SK-N-SH treated with all-trans-retinoic acid at 6 μM for 48 hours (cell line): Measurements from ENCODE around the gene PBRM1.

Experiments used
- ATAC-seq: fragments of 200-7000 bp; cut with Tn5 transposase; 3 replicates; pipeline ENCODE4 v1.9.1; 2020; ENCODE audit warnings: mild to moderate bottlenecking, moderate library complexity
- ARNTL ChIP-seq: fragments of 450-650 bp; formaldehyde crosslinking; IDR thresholded peaks from 2 replicates; pipeline ENCODE4 v1.5.0; 2020; ENCODE audit warnings: low read depth, mild to moderate bottlenecking, moderate library complexity, borderline replicate concordance
- BACH2 ChIP-seq: fragments of 250-450 bp; sonication (Bioruptor Pico); IDR thresholded peaks from 2 replicates; pipeline ENCODE4 v1.9.0; 2021; ENCODE audit warnings: mild to moderate bottlenecking, borderline replicate concordance
- CREB5 ChIP-seq: fragments of 250-450 bp; sonication (Bioruptor Pico); IDR thresholded peaks from 2 replicates; pipeline ENCODE4 v1.5.1; 2020; ENCODE audit warnings: low read depth, mild to moderate bottlenecking, moderate library complexity
- CSRNP3 ChIP-seq: fragments of 250-450 bp; sonication (Bioruptor Pico); IDR thresholded peaks from 2 replicates; pipeline ENCODE4 v1.5.1; 2021; ENCODE audit warnings: mild to moderate bottlenecking, moderate library complexity
- ESRRG ChIP-seq: fragments of 250-450 bp; sonication (Bioruptor Pico); IDR thresholded peaks from 2 replicates; pipeline ENCODE4 v1.6.1; 2021; ENCODE audit warnings: mild to moderate bottlenecking
- GLIS3 ChIP-seq: fragments of 250-450 bp; sonication (Bioruptor Pico); IDR thresholded peaks from 2 replicates; pipeline ENCODE4 v1.5.0; 2020; ENCODE audit warnings: mild to moderate bottlenecking, moderate library complexity
- ISL1 ChIP-seq: fragments of 250-450 bp; sonication (Bioruptor Pico); IDR thresholded peaks from 2 replicates; pipeline ENCODE4 v2.1.2; 2022; ENCODE audit warnings: mild to moderate bottlenecking, moderate library complexity
- OSR1 ChIP-seq: fragments of 250-450 bp; sonication (Bioruptor Pico); IDR thresholded peaks from 2 replicates; pipeline ENCODE4 v1.8.0; 2022; ENCODE audit warnings: moderate library complexity, mild to moderate bottlenecking, inconsistent platforms
- PPARA ChIP-seq: fragments of 250-450 bp; sonication (Bioruptor Pico); IDR thresholded peaks from 2 replicates; pipeline ENCODE4 v1.5.0; 2020; ENCODE audit warnings: mild to moderate bottlenecking, borderline replicate concordance
- RARB ChIP-seq: fragments of 250-450 bp; sonication (Bioruptor Pico); IDR thresholded peaks from 2 replicates; pipeline ENCODE4 v1.8.0; 2021; ENCODE audit warnings: mild to moderate bottlenecking, moderate library complexity
- TCF4 ChIP-seq: fragments of 250-450 bp; sonication (Bioruptor Pico); IDR thresholded peaks from 2 replicates; pipeline ENCODE4 v1.8.0; 2021; ENCODE audit warnings: mild to moderate bottlenecking, moderate library complexity, borderline replicate concordance
- TOX ChIP-seq: fragments of 250-450 bp; sonication (Bioruptor Pico); IDR thresholded peaks from 2 replicates; pipeline ENCODE4 v1.8.0; 2021; ENCODE audit warnings: mild to moderate bottlenecking, moderate library complexity, borderline replicate concordance
- ZC3H10 ChIP-seq: fragments of 250-450 bp; sonication (Bioruptor Pico); IDR thresholded peaks from 2 replicates; pipeline ENCODE4 v1.5.1; 2021; ENCODE audit warnings: mild to moderate bottlenecking, moderate library complexity
- ZFP3 ChIP-seq: fragments of 250-450 bp; sonication (Bioruptor Pico); IDR thresholded peaks from 2 replicates; pipeline ENCODE4 v1.5.0; 2020; ENCODE audit warnings: mild to moderate bottlenecking, moderate library complexity
- ZFP30 ChIP-seq: fragments of 450-650 bp; formaldehyde crosslinking; IDR thresholded peaks from 2 replicates; pipeline ENCODE4 v1.5.0; 2022; ENCODE audit warnings: mild to moderate bottlenecking, moderate library complexity
- ZNF565 ChIP-seq: fragments of 450-650 bp; formaldehyde crosslinking; conservative IDR thresholded peaks from 2 replicates; pipeline ENCODE4 v1.5.0; 2020; ENCODE audit warnings: low read depth, mild to moderate bottlenecking, moderate library complexity
- ZNF70 ChIP-seq: fragments of 450-650 bp; formaldehyde crosslinking; IDR thresholded peaks from 2 replicates; pipeline ENCODE4 v1.5.0; 2020; ENCODE audit warnings: mild to moderate bottlenecking, moderate library complexity
- ZNF8 ChIP-seq: fragments of 450-650 bp; formaldehyde crosslinking; IDR thresholded peaks from 2 replicates; pipeline ENCODE4 v1.5.0; 2020; ENCODE audit warnings: mild to moderate bottlenecking, moderate library complexity
- TF ChIP-seq, protein P1 (sequence below): fragments of 250-450 bp; sonication (Bioruptor Pico); IDR thresholded peaks from 2 replicates; pipeline ENCODE4 v1.8.0; 2021; ENCODE audit warnings: low read depth, mild to moderate bottlenecking, moderate library complexity, borderline replicate concordance
- TF ChIP-seq, protein P2 (sequence below): fragments of 250-450 bp; sonication (Bioruptor Pico); IDR thresholded peaks from 2 replicates; pipeline ENCODE4 v1.8.0; 2020; ENCODE audit warnings: mild to moderate bottlenecking, moderate library complexity, borderline replicate concordance
- TF ChIP-seq, protein P3 (sequence below): fragments of 250-450 bp; sonication (Bioruptor Pico); IDR thresholded peaks from 2 replicates; pipeline ENCODE4 v1.5.0; 2020; ENCODE audit warnings: mild to moderate bottlenecking, moderate library complexity

Gene PBRM1

DNA sequence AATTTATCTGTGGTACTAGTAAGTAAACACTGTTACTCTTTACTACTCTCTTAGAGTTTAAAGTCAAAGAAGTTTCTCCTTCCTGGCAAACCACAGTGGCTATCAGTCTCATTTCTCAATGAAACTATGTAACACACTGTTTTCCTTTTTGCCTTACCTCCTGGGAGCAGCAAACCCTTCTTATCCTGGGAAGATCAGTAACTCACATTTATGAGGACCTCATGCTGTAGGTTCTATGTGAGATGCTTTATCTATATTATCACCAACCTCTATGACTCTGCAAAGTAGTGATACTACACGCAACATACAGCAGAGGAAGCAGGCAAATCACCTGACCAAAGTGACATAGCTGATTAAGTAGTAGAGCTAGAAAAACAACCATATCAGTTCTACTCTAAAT is 35.3 kb downstream of the PBRM1 start:
- TF ChIP-seq ZNF8 (CRISPR knock-in tag) (no peak), BACH2 (CRISPR knock-in tag) (no peak), TOX (CRISPR knock-in tag) (no peak), CREB5 (CRISPR knock-in tag) (no peak), ZC3H10 (no peak), CSRNP3 (CRISPR knock-in tag) (no peak), TCF4 (CRISPR knock-in tag) (no peak), ZFP30 (CRISPR knock-in tag) (no peak), PPARA (CRISPR knock-in tag) (no peak), ISL1 (CRISPR knock-in tag) (no peak), OSR1 (CRISPR knock-in tag) (no peak), ZNF70 (CRISPR knock-in tag) (no peak), ESRRG (CRISPR knock-in tag) (no peak), ARNTL (no peak)
- TF ChIP-seq, protein P1, sequence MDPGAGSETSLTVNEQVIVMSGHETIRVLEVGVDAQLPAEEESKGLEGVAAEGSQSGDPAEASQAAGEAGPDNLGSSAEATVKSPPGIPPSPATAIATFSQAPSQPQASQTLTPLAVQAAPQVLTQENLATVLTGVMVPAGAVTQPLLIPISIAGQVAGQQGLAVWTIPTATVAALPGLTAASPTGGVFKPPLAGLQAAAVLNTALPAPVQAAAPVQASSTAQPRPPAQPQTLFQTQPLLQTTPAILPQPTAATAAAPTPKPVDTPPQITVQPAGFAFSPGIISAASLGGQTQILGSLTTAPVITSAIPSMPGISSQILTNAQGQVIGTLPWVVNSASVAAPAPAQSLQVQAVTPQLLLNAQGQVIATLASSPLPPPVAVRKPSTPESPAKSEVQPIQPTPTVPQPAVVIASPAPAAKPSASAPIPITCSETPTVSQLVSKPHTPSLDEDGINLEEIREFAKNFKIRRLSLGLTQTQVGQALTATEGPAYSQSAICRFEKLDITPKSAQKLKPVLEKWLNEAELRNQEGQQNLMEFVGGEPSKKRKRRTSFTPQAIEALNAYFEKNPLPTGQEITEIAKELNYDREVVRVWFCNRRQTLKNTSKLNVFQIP (CRISPR knock-in tag) = no peak
- TF ChIP-seq, protein P2, sequence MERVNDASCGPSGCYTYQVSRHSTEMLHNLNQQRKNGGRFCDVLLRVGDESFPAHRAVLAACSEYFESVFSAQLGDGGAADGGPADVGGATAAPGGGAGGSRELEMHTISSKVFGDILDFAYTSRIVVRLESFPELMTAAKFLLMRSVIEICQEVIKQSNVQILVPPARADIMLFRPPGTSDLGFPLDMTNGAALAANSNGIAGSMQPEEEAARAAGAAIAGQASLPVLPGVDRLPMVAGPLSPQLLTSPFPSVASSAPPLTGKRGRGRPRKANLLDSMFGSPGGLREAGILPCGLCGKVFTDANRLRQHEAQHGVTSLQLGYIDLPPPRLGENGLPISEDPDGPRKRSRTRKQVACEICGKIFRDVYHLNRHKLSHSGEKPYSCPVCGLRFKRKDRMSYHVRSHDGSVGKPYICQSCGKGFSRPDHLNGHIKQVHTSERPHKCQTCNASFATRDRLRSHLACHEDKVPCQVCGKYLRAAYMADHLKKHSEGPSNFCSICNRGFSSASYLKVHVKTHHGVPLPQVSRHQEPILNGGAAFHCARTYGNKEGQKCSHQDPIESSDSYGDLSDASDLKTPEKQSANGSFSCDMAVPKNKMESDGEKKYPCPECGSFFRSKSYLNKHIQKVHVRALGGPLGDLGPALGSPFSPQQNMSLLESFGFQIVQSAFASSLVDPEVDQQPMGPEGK (CRISPR knock-in tag) = no peak
- TF ChIP-seq, protein P3, sequence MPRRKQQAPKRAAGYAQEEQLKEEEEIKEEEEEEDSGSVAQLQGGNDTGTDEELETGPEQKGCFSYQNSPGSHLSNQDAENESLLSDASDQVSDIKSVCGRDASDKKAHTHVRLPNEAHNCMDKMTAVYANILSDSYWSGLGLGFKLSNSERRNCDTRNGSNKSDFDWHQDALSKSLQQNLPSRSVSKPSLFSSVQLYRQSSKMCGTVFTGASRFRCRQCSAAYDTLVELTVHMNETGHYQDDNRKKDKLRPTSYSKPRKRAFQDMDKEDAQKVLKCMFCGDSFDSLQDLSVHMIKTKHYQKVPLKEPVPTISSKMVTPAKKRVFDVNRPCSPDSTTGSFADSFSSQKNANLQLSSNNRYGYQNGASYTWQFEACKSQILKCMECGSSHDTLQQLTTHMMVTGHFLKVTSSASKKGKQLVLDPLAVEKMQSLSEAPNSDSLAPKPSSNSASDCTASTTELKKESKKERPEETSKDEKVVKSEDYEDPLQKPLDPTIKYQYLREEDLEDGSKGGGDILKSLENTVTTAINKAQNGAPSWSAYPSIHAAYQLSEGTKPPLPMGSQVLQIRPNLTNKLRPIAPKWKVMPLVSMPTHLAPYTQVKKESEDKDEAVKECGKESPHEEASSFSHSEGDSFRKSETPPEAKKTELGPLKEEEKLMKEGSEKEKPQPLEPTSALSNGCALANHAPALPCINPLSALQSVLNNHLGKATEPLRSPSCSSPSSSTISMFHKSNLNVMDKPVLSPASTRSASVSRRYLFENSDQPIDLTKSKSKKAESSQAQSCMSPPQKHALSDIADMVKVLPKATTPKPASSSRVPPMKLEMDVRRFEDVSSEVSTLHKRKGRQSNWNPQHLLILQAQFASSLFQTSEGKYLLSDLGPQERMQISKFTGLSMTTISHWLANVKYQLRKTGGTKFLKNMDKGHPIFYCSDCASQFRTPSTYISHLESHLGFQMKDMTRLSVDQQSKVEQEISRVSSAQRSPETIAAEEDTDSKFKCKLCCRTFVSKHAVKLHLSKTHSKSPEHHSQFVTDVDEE (CRISPR knock-in tag) = no peak
- ATAC-seq = no peak

- ATAC-seq = no peak
- TF ChIP-seq TOX (CRISPR knock-in tag) = no peak
- TF ChIP-seq ESRRG (CRISPR knock-in tag) = no peak
- TF ChIP-seq ZC3H10 = no peak
- no peak for TF ChIP-seq CSRNP3 (CRISPR knock-in tag)
- TF ChIP-seq, protein P3 (CRISPR knock-in tag) = no peak
- no peak for TF ChIP-seq ISL1 (CRISPR knock-in tag)
- TF ChIP-seq RARB (CRISPR knock-in tag) = no peak
- no peak for TF ChIP-seq ZFP30 (CRISPR knock-in tag)
- no peak for TF ChIP-seq ZNF565
- no peak for TF ChIP-seq ZNF8 (CRISPR knock-in tag)
- no peak for TF ChIP-seq PPARA (CRISPR knock-in tag)
- TF ChIP-seq GLIS3 = no peak
- no peak for TF ChIP-seq ARNTL
- no peak for TF ChIP-seq CREB5 (CRISPR knock-in tag)
- TF ChIP-seq ZFP3 (CRISPR knock-in tag) = no peak
These were observed 36.1 kb downstream of the PBRM1 start for GRCh38 chr3:52649461-52650210.
